HCT116 (cell line): Measurements from ENCODE around the gene LCK. TPM values are rescaled to one million over a fixed set of nuclear protein-coding genes. Genes with fewer than 3 reads are reported as not detected.

Experiments
- ATAC-seq: fragments of 200-7000 bp; cut with Tn5 transposase; 2 replicates; pipeline ENCODE4 v1.9.1; 2020; ENCODE audit warnings: mild to moderate bottlenecking, moderate library complexity
- BruUV-seq: library from RNA; stranded (reverse); fragments of 400-500 nt; replicated peaks from 2 replicates; lab custom pipeline; 2021; lab: Mats Ljungman, UMichigan
- CTCF ChIA-PET: fragments of 300-600 bp; sonication (Branson Sonifier 250); formaldehyde crosslinking; loops from one replicate; lab custom pipeline; 2021; ENCODE audit warnings: antibody characterized with exemption; lab: Charles Lee
- POLR2A ChIA-PET: fragments of 300-600, 350-600 bp; sonication (Branson Sonifier 250); formaldehyde crosslinking; loops from one replicate; lab custom pipeline; 2021; ENCODE audit warnings: antibody characterized with exemption; lab: Charles Lee
- RAD21 ChIA-PET, 2 experiments: fragments of 300-600 bp; sonication (Branson Sonifier 250); formaldehyde crosslinking; loops; one replicate each; lab custom pipeline; 2023; ENCODE audit warnings: low total read pairs in 2 of 2; ENCODE audit not compliant: uncharacterized antibody in 2 of 2, unreplicated experiment in 2 of 2, low non-redundant PET in 1 of 2; lab: Charles Lee
- DNase-seq: peaks from one replicate; pipeline ENCODE4 v3.0.0-alpha.2; 2010; ENCODE audit warnings: low read depth, low spot score
- H2AFZ ChIP-seq: fragments of 200-600 bp; shearing (Covaris generic), sonication (generic); 2 replicates; pipeline ENCODE4 v1.6.1; 2017; ENCODE audit warnings: low read depth, mixed run types, mixed read lengths, antibody characterized with exemption, low read length; ENCODE audit not compliant: poor library complexity, severe bottlenecking
- H3K27ac ChIP-seq: 2 replicates; pipeline ENCODE4 v1.5.1; 2012; ENCODE audit warnings: low read depth, low read length
- H3K27me3 ChIP-seq: fragments of 200-600 bp; sonication (generic); 2 replicates; pipeline ENCODE4 v1.6.1; 2016; ENCODE audit warnings: mixed run types, low read length, mixed read lengths; ENCODE audit not compliant: insufficient read depth
- H3K36me3 ChIP-seq, 2 experiments: fragments of 200-500 bp in 1 of 2; fragments of 200-600 bp in 1 of 2; sonication (Bioruptor generic) in 1 of 2; sonication (generic) in 1 of 2; 2 replicates each; pipeline versions ENCODE4 v1.5.1 to v1.6.1; 2014 to 2016; ENCODE audit warnings: low read length in 2 of 2, inconsistent platforms in 1 of 2, mixed read lengths in 1 of 2, mixed run types in 1 of 2; ENCODE audit not compliant: insufficient read depth in 2 of 2, control insufficient read depth in 1 of 2
- H3K4me1 ChIP-seq, 2 experiments: fragments of 200-600 bp in 1 of 2; sonication (generic) in 1 of 2; 2 replicates each; pipeline versions ENCODE4 v1.5.1 to v1.6.1; 2012 to 2017; ENCODE audit warnings: low read length in 2 of 2, inconsistent platforms in 1 of 2, mild to moderate bottlenecking in 1 of 2, mixed read lengths in 1 of 2, mixed run types in 1 of 2, moderate library complexity in 1 of 2; ENCODE audit not compliant: insufficient read depth in 2 of 2, control insufficient read depth in 1 of 2
- H3K4me2 ChIP-seq: fragments of 200-600 bp; sonication (generic); 2 replicates; pipeline ENCODE4 v1.6.1; 2017; ENCODE audit warnings: mixed run types, low read length, mixed read lengths
- H3K4me3 ChIP-seq, 2 experiments: fragments of 200-600 bp in 1 of 2; sonication (generic) in 1 of 2; replicated peaks in 1 of 2; 2 replicates each; pipeline ENCODE4 v1.5.1; 2011 to 2016; ENCODE audit warnings: low read length in 2 of 2, control low read depth in 1 of 2, low read depth in 1 of 2, mild to moderate bottlenecking in 1 of 2, mixed read lengths in 1 of 2, mixed run types in 1 of 2
- H3K79me2 ChIP-seq: fragments of 200-600 bp; sonication (generic); 2 replicates; pipeline ENCODE4 v1.6.1; 2017; ENCODE audit warnings: mild to moderate bottlenecking, mixed run types, low read length, moderate library complexity, mixed read lengths; ENCODE audit not compliant: insufficient read depth
- H3K9ac ChIP-seq: fragments of 200-600 bp; sonication (generic); 2 replicates; pipeline ENCODE4 v1.6.1; 2016; ENCODE audit warnings: low read length, mixed read lengths
- H3K9me2 ChIP-seq: fragments of 200-600 bp; sonication (generic), shearing (Covaris generic); 2 replicates; pipeline ENCODE4 v1.6.1; 2017; ENCODE audit warnings: mixed run types, mild to moderate bottlenecking, moderate library complexity; ENCODE audit not compliant: insufficient read depth
- H3K9me3 ChIP-seq, 2 experiments: fragments of 200-500 bp in 1 of 2; fragments of 200-600 bp in 1 of 2; sonication (Bioruptor generic) in 1 of 2; sonication (generic) in 1 of 2; 2 replicates each; pipeline ENCODE4 v1.6.1; 2014 to 2017; ENCODE audit warnings: low read length in 2 of 2, mixed read lengths in 2 of 2, inconsistent platforms in 1 of 2, low read depth in 1 of 2, mild to moderate bottlenecking in 1 of 2, mixed run types in 1 of 2, moderate library complexity in 1 of 2; ENCODE audit not compliant: control insufficient read depth in 1 of 2, insufficient read depth in 1 of 2
- H4K20me1 ChIP-seq: fragments of 200-600 bp; sonication (generic), shearing (Covaris generic); 2 replicates; pipeline ENCODE4 v1.6.1; 2017; ENCODE audit warnings: mixed run types, mild to moderate bottlenecking, moderate library complexity; ENCODE audit not compliant: insufficient read depth
- EZH2 ChIP-seq: fragments of 200-600 bp; sonication (generic); IDR thresholded peaks from 2 replicates; pipeline ENCODE4 v1.6.1; 2017; ENCODE audit warnings: antibody characterized with exemption, mixed run types
- EZH2phosphoT487 ChIP-seq: fragments of 200-600 bp; IDR thresholded peaks from 2 replicates; pipeline ENCODE4 v1.6.1; 2018; ENCODE audit warnings: antibody characterized with exemption, borderline replicate concordance
- JUND ChIP-seq: IDR thresholded peaks from 2 replicates; pipeline ENCODE4 v1.6.1; 2012
- POLR2A ChIP-seq: IDR thresholded peaks from 2 replicates; pipeline ENCODE4 v1.7.0; 2011; ENCODE audit warnings: borderline replicate concordance; ENCODE audit not compliant: insufficient read depth, insufficient read length; ENCODE audit errors: extremely low read depth
- POLR2AphosphoS5 ChIP-seq: IDR thresholded peaks from 2 replicates; pipeline ENCODE4 v1.6.1; 2011; ENCODE audit warnings: mild to moderate bottlenecking, low read depth, low read length, moderate library complexity
- RAD21 ChIP-seq: IDR thresholded peaks from 2 replicates; pipeline ENCODE4 v1.6.1; 2012; ENCODE audit warnings: low read depth, mild to moderate bottlenecking
- REST ChIP-seq: IDR thresholded peaks from 2 replicates; pipeline ENCODE4 v1.6.1; 2012; ENCODE audit warnings: low read depth
- TCF7L2 ChIP-seq: IDR thresholded peaks from 2 replicates; pipeline ENCODE4 v1.7.0; 2011; ENCODE audit warnings: borderline replicate concordance, inconsistent platforms; ENCODE audit not compliant: insufficient read depth, insufficient read length; ENCODE audit errors: extremely low read depth
- YY1 ChIP-seq: IDR thresholded peaks from 2 replicates; pipeline ENCODE4 v1.6.1; 2011; ENCODE audit warnings: low read length, low read depth, moderate library complexity, mild to moderate bottlenecking; ENCODE audit not compliant: insufficient replicate concordance; ENCODE audit errors: extremely low read depth
- intact Hi-C: fragments of 100-400 bp; cut with micrococcal nuclease; formaldehyde crosslinking; loops from 2 replicates; pipeline ENCODE4 v1.10.0; 2022
- total RNA-seq: library from RNA; stranded (reverse); gene quantifications from one replicate; pipeline ENCODE4 v1.2.1, GENCODE V29; 2021; ENCODE audit not compliant: unreplicated experiment
- TF ChIP-seq, protein P1 (sequence below): IDR thresholded peaks from 2 replicates; pipeline ENCODE4 v1.6.1; 2012
- TF ChIP-seq, protein P2 (sequence below): IDR thresholded peaks from 2 replicates; pipeline ENCODE4 v1.6.1; 2011; ENCODE audit warnings: mild to moderate bottlenecking, low read length, moderate library complexity; ENCODE audit not compliant: insufficient replicate concordance; ENCODE audit errors: extremely low read depth

Gene LCK
- total RNA-seq, 1 experiment from 2014 or later, result 0.79 TPM

DNA sequence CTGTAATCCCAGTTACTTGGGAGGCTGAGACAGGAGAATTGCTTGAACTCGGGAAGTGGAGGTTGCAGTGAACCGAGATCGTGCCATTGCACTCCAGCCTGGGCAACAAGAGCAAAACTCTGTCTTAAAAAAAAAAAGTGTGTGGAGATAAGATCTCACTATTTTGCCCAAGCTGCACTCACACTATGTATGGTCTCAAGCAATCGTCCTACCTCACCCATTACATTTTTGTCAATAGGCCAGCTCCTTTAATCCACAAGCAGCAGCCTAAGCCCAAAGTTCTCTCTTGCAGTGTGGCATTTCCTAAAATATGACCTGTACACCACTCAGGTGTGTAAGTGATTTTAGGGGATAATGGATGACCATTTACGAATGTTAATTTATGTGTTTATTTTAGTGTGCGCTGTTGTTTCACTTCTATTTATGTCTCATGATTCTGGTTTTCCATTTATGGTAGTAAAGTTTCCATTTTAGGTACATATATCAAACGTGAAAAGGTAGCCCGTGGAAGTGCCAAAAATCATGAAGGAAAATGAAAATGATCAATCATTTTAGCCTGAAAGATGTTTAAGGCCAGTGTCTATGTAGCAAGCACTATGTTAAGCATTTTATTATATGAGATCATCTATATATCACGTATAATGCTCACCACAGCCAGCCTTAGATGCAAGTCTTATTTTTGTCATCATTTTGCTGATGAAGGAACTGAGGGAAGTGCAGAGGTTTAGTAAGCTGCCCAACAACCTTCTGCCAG, 5.6 kb downstream of the LCK start:
- Histone ChIP-seq H3K9ac (no peak overlapping the region), H3K79me2 (no peaks in the 10 kb centered on the region), H3K27ac (no peak overlapping the region), H3K4me3 (no peak overlapping the region), H3K27me3 (no peaks in the 10 kb centered on the region), H4K20me1 (no peaks in the 10 kb centered on the region), H3K4me1 (no peaks in the 10 kb centered on the region), H3K36me3 (no peaks in the 10 kb centered on the region), H3K4me2 (no peak overlapping the region), H2AFZ (no peak overlapping the region), H3K9me2 (no peaks in the 10 kb centered on the region), H3K9me3 (no peaks in the 10 kb centered on the region)
- RAD21 ChIA-PET, result interaction anchor here in 1 of 2 experiments (0.7 kb wide), 1 partner anchor 106 kb away, joined by 3 read pairs; no protein-coding TSS in a partner anchor
- BruUV-seq, result no TSS peak
- no peak for TF ChIP-seq REST
- ATAC-seq, result no peak
- POLR2A ChIA-PET, result no interaction called here
- intact Hi-C loops, result no loop called here
- CTCF ChIA-PET, result no interaction called here
- no peak for DNase-seq

DNA sequence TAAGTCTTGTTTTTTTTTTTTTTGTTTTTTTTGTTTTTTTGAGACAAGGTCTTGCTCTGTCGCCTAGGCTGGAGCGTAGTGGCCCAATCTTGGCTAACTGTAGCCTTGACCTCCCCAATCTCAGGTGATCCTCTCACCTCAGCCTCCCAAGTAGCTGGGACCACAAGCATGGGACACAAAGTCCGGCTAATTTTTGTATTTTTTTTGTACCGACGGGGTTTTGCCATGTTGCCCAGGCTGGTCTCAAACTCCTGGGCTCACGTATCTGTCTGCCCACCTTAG, 6.1 kb downstream of the LCK start:
- ChIA-PET CTCF (no interaction called here), POLR2A (no interaction called here), RAD21 (interaction anchor here in 1 of 2 experiments (0.7 kb wide), 1 partner anchor 107 kb away, joined by 3 read pairs; no protein-coding TSS in a partner anchor)
- Histone ChIP-seq H3K36me3 (no peaks in the 10 kb centered on the region), H3K9me2 (no peaks in the 10 kb centered on the region), H4K20me1 (no peaks in the 10 kb centered on the region), H3K4me1 (no peaks in the 10 kb centered on the region), H3K4me2 (no peak overlapping the region), H3K9me3 (no peaks in the 10 kb centered on the region), H3K27ac (no peak overlapping the region), H3K9ac (no peak overlapping the region), H3K4me3 (no peak overlapping the region), H2AFZ (no peak overlapping the region), H3K27me3 (no peaks in the 10 kb centered on the region), H3K79me2 (no peaks in the 10 kb centered on the region)
- ATAC-seq, result no peak
- BruUV-seq, result no TSS peak
- no peak for DNase-seq
- intact Hi-C loops, result no loop called here
- TF ChIP-seq POLR2A (no peak), TCF7L2 (no peak), YY1 (no peak), EZH2phosphoT487 (no peak), JUND (no peak), POLR2AphosphoS5 (no peak), EZH2 (no peak), RAD21 (no peak)
- TF ChIP-seq, protein P1, sequence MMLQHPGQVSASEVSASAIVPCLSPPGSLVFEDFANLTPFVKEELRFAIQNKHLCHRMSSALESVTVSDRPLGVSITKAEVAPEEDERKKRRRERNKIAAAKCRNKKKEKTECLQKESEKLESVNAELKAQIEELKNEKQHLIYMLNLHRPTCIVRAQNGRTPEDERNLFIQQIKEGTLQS, result no peak
- TF ChIP-seq, protein P2, sequence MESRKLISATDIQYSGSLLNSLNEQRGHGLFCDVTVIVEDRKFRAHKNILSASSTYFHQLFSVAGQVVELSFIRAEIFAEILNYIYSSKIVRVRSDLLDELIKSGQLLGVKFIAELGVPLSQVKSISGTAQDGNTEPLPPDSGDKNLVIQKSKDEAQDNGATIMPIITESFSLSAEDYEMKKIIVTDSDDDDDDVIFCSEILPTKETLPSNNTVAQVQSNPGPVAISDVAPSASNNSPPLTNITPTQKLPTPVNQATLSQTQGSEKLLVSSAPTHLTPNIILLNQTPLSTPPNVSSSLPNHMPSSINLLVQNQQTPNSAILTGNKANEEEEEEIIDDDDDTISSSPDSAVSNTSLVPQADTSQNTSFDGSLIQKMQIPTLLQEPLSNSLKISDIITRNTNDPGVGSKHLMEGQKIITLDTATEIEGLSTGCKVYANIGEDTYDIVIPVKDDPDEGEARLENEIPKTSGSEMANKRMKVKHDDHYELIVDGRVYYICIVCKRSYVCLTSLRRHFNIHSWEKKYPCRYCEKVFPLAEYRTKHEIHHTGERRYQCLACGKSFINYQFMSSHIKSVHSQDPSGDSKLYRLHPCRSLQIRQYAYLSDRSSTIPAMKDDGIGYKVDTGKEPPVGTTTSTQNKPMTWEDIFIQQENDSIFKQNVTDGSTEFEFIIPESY, result no peak
